ENCODE measurements around the gene RAB5B.
"Not testable (repeated sequence)": the region's sequence is repeated elsewhere in the genome, so short reads cannot be mapped to it uniquely, and the experiment has no call there.

The RAB5B gene

GRCh38 chr12:56040963-56041551 is 67.2 kb downstream of the RAB5B start:
- peaks cover 49% of the 10 kb centered on the region for H3K36me3 Mint-ChIP-seq (ENCODE audit: insufficient read depth)
- no peak for ATAC-seq (replicated peaks; ENCODE audit: extremely low read depth, poor library complexity, severe bottlenecking)
- peaks cover 26% of the 10 kb centered on the region for H3K4me1 Mint-ChIP-seq
- H3K27ac Mint-ChIP-seq (ENCODE audit: low read depth) = peak overlapping the region; percentile 92
- no peaks in the 10 kb centered on the region for H3K9me3 Mint-ChIP-seq
- H3K27me3 Mint-ChIP-seq = no peaks in the 10 kb centered on the region
- H3K4me3 Mint-ChIP-seq = peak overlapping the region; percentile 88
- no peak for DNase-seq (ENCODE audit: low spot score in 2 of 2)

- ATAC-seq (replicated peaks; ENCODE audit: extremely low read depth, poor library complexity, severe bottlenecking) (peak; percentile 93), DNase-seq (ENCODE audit: low spot score in 2 of 2) (peak; percentile 80 to 89)
- Mint-ChIP-seq H3K27me3 (no peaks in the 10 kb centered on the region), H3K4me3 (peak within 1 kb of the TSS; percentile 88), H3K4me1 (peaks cover 26% of the 10 kb centered on the region), H3K9me3 (no peaks in the 10 kb centered on the region), H3K36me3 (ENCODE audit: insufficient read depth) (peaks cover 50% of the 10 kb centered on the region), H3K27ac (ENCODE audit: low read depth) (peak within 1 kb of the TSS; percentile 92)
These were observed 67.9 kb downstream of the RAB5B start, which contains the start of gene RPS26 for GRCh38 chr12:56041552-56042429. Gene RPS26 (plus strand): TSS chr12:56041918. CDS start chr12:56042167, 249 bp downstream.

GRCh38 chr12:56042430-56042813 is 68.5 kb downstream of the RAB5B start:
- not testable (repeated sequence) for DNase-seq (ENCODE audit: low spot score in 2 of 2); ATAC-seq (replicated peaks; ENCODE audit: extremely low read depth, poor library complexity, severe bottlenecking); H3K9me3 Mint-ChIP-seq; H3K27me3 Mint-ChIP-seq
- Mint-ChIP-seq H3K27ac (ENCODE audit: low read depth) (peak overlapping the region; percentile 92), H3K4me3 (peak overlapping the region; percentile 88), H3K4me1 (peaks cover 25% of the 10 kb centered on the region), H3K36me3 (ENCODE audit: insufficient read depth) (peaks cover 50% of the 10 kb centered on the region)

GRCh38 chr12:56042843-56043242 is 69.0 kb downstream of the RAB5B start:
- no peaks in the 10 kb centered on the region for H3K9me3 Mint-ChIP-seq
- H3K27me3 Mint-ChIP-seq = no peaks in the 10 kb centered on the region
- no peak for DNase-seq (ENCODE audit: low spot score in 2 of 2)
- no peak for ATAC-seq (replicated peaks; ENCODE audit: extremely low read depth, poor library complexity, severe bottlenecking)
- H3K36me3 Mint-ChIP-seq (ENCODE audit: insufficient read depth) = peaks cover 50% of the 10 kb centered on the region
- H3K4me3 Mint-ChIP-seq = peak overlapping the region; percentile 88
- H3K4me1 Mint-ChIP-seq = peaks cover 21% of the 10 kb centered on the region
- peak overlapping the region; percentile 92 for H3K27ac Mint-ChIP-seq (ENCODE audit: low read depth)

Data from central memory CD8-positive, alpha-beta T cell (primary cell).